Stomach smooth muscle (tissue), 2 donors: ENCODE data around the gene CELF2.

Experiments used
- H3K27ac ChIP-seq: one replicate; pipeline ENCODE4 v1.7.0; 2013; ENCODE audit warnings: mild to moderate bottlenecking, low read length, inconsistent platforms
- H3K27me3 ChIP-seq, 2 donors: one replicate each; pipeline ENCODE4 v1.7.0; 2013; ENCODE audit warnings: low read length in 2 of 2; ENCODE audit not compliant: insufficient read depth in 2 of 2, control insufficient read depth in 1 of 2
- H3K36me3 ChIP-seq, 2 donors: one replicate each; pipeline ENCODE4 v1.7.0; 2013; ENCODE audit warnings: low read length in 2 of 2; ENCODE audit not compliant: control insufficient read depth in 2 of 2, insufficient read depth in 2 of 2
- H3K4me1 ChIP-seq: one replicate; pipeline ENCODE4 v1.7.0; 2013; ENCODE audit warnings: low read length; ENCODE audit not compliant: control insufficient read depth, insufficient read depth
- H3K4me3 ChIP-seq, 2 donors: one replicate each; pipeline ENCODE4 v1.7.0; 2013; ENCODE audit warnings: low read length in 2 of 2
- H3K9ac ChIP-seq, 2 donors: one replicate each; pipeline ENCODE4 v1.7.0; 2013; ENCODE audit warnings: low read length in 2 of 2, mild to moderate bottlenecking in 1 of 2
- H3K9me3 ChIP-seq, 2 donors: one replicate each; pipeline ENCODE4 v1.7.0; 2013; ENCODE audit warnings: low read length in 2 of 2; ENCODE audit not compliant: control insufficient read depth in 2 of 2
- donor health status: healthy.
- donor health status: Pancreatic carcinoma.

The CELF2 gene

DNA sequence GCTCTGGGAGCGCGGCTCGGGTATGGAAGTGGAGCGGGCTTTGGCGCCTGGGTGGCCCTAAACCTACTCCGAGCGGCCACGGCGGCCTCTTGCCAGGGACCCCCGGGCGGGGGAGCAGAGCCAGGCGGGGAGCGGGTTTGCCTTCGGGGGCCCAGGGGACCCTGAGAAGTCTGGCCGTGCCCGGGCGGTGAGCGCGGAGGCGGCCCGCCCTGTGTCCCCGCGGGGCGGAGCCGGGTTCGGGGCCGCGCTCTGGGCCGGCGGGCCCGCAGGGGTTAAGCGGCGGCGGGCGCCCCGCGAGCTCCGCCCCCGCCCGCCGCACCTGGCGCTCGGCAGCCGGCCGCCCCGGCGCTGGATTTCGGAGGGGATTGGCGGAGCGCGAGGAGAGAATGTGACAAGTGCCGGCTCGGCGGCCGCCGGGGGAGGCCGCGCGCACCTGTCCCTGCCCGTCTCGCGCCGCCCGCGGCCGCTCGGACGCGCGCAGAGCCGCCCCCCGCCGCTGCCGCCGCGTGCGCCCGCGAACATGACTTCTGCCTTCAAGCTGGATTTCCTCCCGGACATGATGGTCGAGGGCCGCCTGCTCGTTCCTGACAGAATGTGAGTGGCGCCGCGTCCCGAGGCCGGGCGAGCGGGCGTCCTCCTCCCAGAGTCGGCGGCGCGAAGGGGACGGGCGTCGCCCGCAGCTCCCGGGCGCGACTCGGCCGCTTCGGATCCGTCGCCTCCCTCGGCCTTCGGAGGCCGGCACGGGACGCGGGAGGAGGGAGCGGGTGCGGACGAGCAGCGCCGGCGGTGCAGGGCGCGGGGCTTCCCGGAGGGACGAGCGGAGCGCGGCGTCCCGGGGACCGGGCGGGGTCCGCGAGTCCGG is at the start of gene CELF2:
CELF2 (plus strand) TSS at position 303 of the 862 bp plus-strand sequence; CDS start at position 521, 218 bp downstream.
- no peaks in the 10 kb centered on the region for H3K9me3 ChIP-seq
- H3K4me3 ChIP-seq = peak within 1 kb of the TSS; percentile 80 to 81
- H3K4me1 ChIP-seq = peaks cover 5% of the 10 kb centered on the region
- peak within 1 kb of the TSS; percentile 53 for H3K27ac ChIP-seq
- no peaks in the 10 kb centered on the region for H3K36me3 ChIP-seq
- H3K27me3 ChIP-seq = no peaks in the 10 kb centered on the region
- peak within 1 kb of the TSS; percentile 64 to 71 for H3K9ac ChIP-seq

DNA sequence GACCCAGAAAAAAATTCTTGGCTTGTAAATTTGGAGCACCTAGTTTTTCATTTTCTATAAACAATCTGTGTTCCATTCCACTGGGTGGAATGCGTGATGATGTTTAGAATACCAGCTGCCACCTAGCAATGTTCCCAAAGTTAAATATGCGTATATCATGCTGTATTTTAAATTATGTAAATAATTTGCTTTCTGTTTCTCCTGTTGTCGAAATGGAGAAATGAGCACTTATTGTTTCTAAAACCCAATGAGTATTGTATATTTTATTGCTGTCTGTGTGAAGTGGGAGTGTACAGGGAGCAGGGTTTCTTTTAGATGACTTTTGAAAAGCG is 49.4 kb upstream of the CELF2 start:
- Histone ChIP-seq H3K9me3 (no peaks in the 10 kb centered on the region), H3K4me3 (no peak overlapping the region), H3K27ac (no peak overlapping the region), H3K36me3 (no peaks in the 10 kb centered on the region), H3K4me1 (no peaks in the 10 kb centered on the region), H3K9ac (no peak overlapping the region), H3K27me3 (no peaks in the 10 kb centered on the region)

DNA sequence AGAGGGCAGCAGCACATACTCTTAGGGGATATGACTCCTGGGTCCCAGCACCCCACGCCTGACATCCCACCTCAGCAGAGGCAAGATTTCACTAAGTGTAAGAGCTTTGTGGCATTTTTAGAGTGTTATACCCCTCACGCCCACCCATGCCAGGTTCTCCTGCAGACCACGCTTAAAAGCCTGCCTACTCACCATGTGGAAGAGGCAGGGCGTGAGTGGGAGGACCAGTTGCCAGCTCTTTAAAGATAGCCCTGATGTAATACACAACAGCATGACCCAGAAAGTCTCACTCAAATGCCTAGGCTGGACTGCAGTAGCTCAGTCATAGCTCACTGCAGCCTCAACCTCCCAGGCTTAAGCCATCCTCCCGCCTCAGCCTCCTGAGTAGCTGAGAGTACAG is 44.4 kb upstream of the CELF2 start:
- no peaks in the 10 kb centered on the region for H3K27me3 ChIP-seq
- H3K4me1 ChIP-seq = no peaks in the 10 kb centered on the region
- no peaks in the 10 kb centered on the region for H3K9me3 ChIP-seq
- no peaks in the 10 kb centered on the region for H3K36me3 ChIP-seq
- H3K4me3 ChIP-seq = no peak overlapping the region
- no peak overlapping the region for H3K9ac ChIP-seq
- H3K27ac ChIP-seq = no peak overlapping the region

DNA sequence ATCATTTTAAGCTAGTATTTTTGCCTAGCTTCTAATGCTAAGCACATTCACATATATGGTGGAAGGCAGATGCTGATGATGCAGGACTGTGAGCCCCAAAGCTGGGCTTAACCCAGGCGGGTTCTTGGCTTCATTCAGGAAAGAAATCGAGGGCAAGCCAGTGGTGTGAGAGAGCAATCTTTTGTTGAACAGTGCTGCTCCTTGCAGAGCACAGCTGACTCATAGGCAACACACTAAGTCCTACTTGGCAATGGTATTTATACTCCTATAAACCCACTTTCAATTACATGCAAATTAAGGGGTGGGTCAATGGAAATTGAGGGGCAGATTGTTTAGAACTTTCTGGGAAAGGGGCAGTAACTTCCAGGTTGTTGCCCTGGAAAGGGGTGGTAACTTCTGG is 42.0 kb upstream of the CELF2 start:
- Histone ChIP-seq H3K9ac (no peak overlapping the region), H3K36me3 (no peaks in the 10 kb centered on the region), H3K27me3 (no peaks in the 10 kb centered on the region), H3K27ac (no peak overlapping the region), H3K4me3 (no peak overlapping the region), H3K9me3 (no peaks in the 10 kb centered on the region), H3K4me1 (no peaks in the 10 kb centered on the region)

DNA sequence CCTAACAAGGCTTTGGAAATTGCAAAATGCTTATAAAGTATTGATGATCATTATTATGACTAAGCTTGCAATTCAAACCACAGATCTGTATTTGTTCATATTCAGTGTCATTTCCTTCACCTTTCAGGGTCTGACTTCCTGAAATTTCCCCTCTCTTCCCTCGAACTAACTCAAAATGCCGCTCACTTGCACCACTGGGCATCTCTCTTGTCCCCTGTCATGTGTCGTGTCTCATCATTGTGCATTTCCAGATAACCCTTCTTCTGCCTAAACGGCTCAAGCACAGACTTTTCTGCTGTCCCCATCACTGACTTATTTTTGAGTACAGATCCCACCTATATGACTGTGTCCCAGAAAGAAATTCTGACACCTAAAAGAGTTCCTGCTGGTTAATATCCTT is 41.0 kb upstream of the CELF2 start:
- Histone ChIP-seq H3K27ac (no peak overlapping the region), H3K4me1 (no peaks in the 10 kb centered on the region), H3K9ac (no peak overlapping the region)

DNA sequence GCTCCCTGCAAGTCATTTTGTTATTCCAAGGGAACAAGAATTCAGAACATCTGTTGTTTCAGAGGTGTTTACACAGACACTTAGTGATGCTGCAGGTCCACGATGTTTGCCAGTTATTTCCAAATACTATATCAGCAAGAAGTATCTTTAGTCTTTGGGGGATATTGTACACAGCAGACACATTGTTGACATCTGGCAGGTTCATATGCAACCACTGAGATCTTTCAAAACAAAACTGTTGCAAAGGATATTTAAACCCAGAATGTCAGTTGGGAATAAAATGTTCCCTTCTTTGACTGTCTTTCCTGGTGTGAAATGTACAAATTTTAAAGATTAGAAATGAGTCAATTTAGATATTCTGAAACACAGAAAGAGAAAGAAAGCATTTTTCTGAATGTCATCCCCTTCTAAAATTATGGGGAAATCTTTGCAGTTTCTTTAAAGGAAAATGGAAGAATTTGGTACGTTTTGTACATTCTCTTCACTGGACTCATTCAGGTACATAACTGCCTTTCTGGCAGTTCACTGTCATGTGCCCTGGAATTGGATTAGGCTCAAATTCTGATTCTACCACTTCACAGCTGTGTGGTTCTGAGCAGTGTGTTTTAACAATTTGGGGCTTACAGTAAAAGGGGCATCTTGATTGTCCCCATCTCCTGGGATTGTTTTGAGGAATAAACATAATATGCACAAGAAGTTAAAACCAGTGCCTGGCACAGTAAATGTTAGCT is 40.3 kb upstream of the CELF2 start:
- H3K27ac ChIP-seq = no peak overlapping the region
- no peak overlapping the region for H3K9ac ChIP-seq
- no peaks in the 10 kb centered on the region for H3K27me3 ChIP-seq
- no peaks in the 10 kb centered on the region for H3K9me3 ChIP-seq
- no peaks in the 10 kb centered on the region for H3K36me3 ChIP-seq
- no peaks in the 10 kb centered on the region for H3K4me1 ChIP-seq
- no peak overlapping the region for H3K4me3 ChIP-seq

More for the DNA sequence above, 41.0 kb upstream of the CELF2 start:
- no peaks in the 10 kb centered on the region for H3K9me3 ChIP-seq
- no peak overlapping the region for H3K4me3 ChIP-seq
- H3K27me3 ChIP-seq = no peaks in the 10 kb centered on the region
- H3K36me3 ChIP-seq = no peaks in the 10 kb centered on the region

DNA sequence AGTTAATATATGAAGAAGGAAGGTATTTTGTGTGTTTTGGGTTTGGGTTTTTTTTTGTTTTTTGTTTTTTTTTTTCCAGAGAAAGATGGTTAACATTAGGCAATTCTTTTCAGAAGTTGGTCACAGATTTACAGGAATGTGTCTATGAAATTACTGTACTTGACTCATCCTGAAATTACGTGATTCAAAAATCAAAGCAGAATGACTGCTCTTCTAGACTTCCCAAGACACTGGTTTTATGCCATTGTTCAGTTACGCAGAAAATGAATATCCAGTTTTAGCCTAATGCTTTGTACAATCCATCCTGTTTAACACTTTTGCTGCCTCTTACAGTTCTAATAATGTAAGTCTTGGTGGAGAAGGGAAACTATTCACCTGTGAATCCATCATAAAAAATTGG is 39.7 kb upstream of the CELF2 start:
- Histone ChIP-seq H3K4me1 (no peaks in the 10 kb centered on the region), H3K4me3 (no peak overlapping the region), H3K27ac (no peak overlapping the region), H3K9ac (no peak overlapping the region), H3K9me3 (no peaks in the 10 kb centered on the region), H3K36me3 (no peaks in the 10 kb centered on the region), H3K27me3 (no peaks in the 10 kb centered on the region)

DNA sequence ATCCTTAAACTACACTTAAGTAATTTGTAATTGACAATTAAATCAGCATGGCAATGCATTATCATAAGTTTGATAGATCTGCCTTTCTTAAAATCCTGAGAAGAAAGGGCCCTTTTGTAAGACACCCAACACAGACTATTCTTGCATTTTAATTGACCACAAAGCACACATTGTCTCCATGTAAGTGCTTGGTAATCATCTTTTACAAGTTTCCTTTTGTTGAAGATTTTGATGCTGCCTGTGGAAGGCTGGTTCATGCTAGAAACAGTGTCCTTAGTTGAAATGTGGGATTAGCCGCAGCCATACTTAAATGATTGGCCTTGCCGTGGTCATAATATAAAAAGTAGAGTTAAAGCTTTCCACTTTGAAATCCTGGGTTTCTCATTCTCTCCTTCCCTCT is 32.3 kb upstream of the CELF2 start:
- no peak overlapping the region for H3K9ac ChIP-seq

DNA sequence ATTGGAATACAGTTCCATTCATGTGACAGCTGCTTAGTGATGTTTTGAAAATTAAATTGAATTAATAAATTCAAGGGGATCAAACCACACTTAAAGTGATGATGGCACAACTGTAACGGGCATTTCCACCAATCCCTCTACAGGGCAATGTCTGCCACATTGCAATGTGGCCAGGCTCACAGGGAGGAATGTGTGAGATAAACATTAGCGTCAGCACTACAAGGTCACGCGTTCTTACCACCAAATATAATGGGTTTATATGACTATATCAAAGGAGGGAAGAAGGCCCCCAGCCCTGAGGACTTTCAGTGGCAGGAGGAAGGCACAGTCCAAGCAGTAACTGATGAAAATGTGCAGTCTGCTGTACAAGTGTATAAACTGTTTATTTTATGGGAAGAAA is 31.1 kb upstream of the CELF2 start:
- Histone ChIP-seq H3K27me3 (no peaks in the 10 kb centered on the region), H3K27ac (no peak overlapping the region), H3K4me1 (peaks cover 7% of the 10 kb centered on the region), H3K9ac (no peak overlapping the region), H3K36me3 (no peaks in the 10 kb centered on the region), H3K4me3 (no peak overlapping the region), H3K9me3 (no peaks in the 10 kb centered on the region)

More for the DNA sequence above, 32.3 kb upstream of the CELF2 start:
- no peaks in the 10 kb centered on the region for H3K36me3 ChIP-seq
- H3K4me3 ChIP-seq = no peak overlapping the region
- H3K9me3 ChIP-seq = no peaks in the 10 kb centered on the region
- no peak overlapping the region for H3K27ac ChIP-seq
- H3K27me3 ChIP-seq = no peaks in the 10 kb centered on the region
- peaks cover 7% of the 10 kb centered on the region for H3K4me1 ChIP-seq

DNA sequence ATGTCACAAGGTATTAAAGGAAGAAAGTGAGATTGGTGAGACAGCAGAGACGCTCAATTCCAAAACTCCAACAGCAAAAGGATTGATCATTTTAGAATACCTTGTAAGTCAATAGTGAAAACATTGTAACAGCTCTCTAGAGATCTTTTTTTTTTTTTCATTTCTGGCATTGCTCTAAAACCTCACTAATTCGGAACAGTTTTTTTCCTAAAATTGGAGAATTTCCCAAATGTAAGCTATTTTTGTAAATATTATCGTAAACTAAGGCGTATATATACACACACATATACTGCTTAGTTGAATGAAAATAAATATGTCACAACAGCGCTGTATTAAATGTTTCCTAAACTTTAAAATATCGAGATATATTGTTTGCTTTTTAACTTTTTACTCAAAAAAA is 30.6 kb upstream of the CELF2 start:
- H3K9me3 ChIP-seq = no peaks in the 10 kb centered on the region
- H3K4me3 ChIP-seq = no peak overlapping the region
- no peak overlapping the region for H3K9ac ChIP-seq
- peaks cover 7% of the 10 kb centered on the region for H3K4me1 ChIP-seq
- H3K27ac ChIP-seq = no peak overlapping the region
- H3K36me3 ChIP-seq = no peaks in the 10 kb centered on the region
- H3K27me3 ChIP-seq = no peaks in the 10 kb centered on the region

DNA sequence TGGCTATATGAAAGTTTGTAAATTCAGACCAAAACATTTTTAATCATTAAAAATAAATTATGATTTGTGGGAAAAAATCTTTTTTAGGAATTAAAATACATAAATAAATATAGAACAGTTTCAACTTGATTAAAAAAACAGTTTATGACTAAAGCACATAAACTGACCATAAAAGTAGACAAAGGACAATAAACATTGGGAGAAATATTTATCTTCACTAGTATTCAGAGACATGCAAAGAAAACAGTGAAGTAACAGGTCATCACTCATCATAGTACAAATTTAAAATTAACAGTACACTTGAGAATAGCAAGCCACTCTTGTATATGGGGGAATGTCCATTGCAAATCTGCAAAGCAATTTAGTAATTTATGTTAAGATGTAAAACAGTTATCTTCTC is 28.0 kb upstream of the CELF2 start:
- Histone ChIP-seq H3K27me3 (no peaks in the 10 kb centered on the region), H3K4me1 (peaks cover 7% of the 10 kb centered on the region), H3K4me3 (no peak overlapping the region), H3K9me3 (no peaks in the 10 kb centered on the region), H3K27ac (no peak overlapping the region), H3K36me3 (no peaks in the 10 kb centered on the region), H3K9ac (no peak overlapping the region)
